ENCODE data around the gene POLR2E. TPM values are rescaled to one million over a fixed set of nuclear protein-coding genes. Genes with fewer than 3 reads are reported as not detected.

The POLR2E gene
- total RNA-seq, 1 donor from 2014 or later = 140 TPM

GRCh38 chr19:1140272-1141027 lies 45.3 kb upstream of the POLR2E start:
- Mint-ChIP-seq H3K4me3 (ENCODE audit: unreplicated experiment) (no peak overlapping the region), H3K4me1 (ENCODE audit: low read depth, unreplicated experiment) (peaks cover 12% of the 10 kb centered on the region), H3K27ac (ENCODE audit: unreplicated experiment) (no peak overlapping the region), H3K36me3 (ENCODE audit: unreplicated experiment) (peaks cover 16% of the 10 kb centered on the region), H3K9me3 (ENCODE audit: unreplicated experiment) (peaks cover 15% of the 10 kb centered on the region), H3K27me3 (ENCODE audit: unreplicated experiment) (peaks cover 15% of the 10 kb centered on the region)
- TF ChIP-seq CTCF (IDR thresholded peaks at IDR 0.05; ENCODE audit: partially characterized antibody, unreplicated experiment) = no peak
- no peak for DNase-seq

- no peak for DNase-seq
- no peak for TF ChIP-seq CTCF (IDR thresholded peaks at IDR 0.05; ENCODE audit: partially characterized antibody, unreplicated experiment)
- H3K4me1 Mint-ChIP-seq (ENCODE audit: low read depth, unreplicated experiment) = peaks cover 6% of the 10 kb centered on the region
- H3K27me3 Mint-ChIP-seq (ENCODE audit: unreplicated experiment) = peaks cover 10% of the 10 kb centered on the region
- H3K27ac Mint-ChIP-seq (ENCODE audit: unreplicated experiment) = no peak overlapping the region
- H3K4me3 Mint-ChIP-seq (ENCODE audit: unreplicated experiment) = no peak overlapping the region
- peaks cover 9% of the 10 kb centered on the region for H3K36me3 Mint-ChIP-seq (ENCODE audit: unreplicated experiment)
- peaks cover 15% of the 10 kb centered on the region for H3K9me3 Mint-ChIP-seq (ENCODE audit: unreplicated experiment)
These were observed 44.0 kb upstream of the POLR2E start for GRCh38 chr19:1139126-1139525.

- TF ChIP-seq CTCF (IDR thresholded peaks at IDR 0.05; ENCODE audit: partially characterized antibody, unreplicated experiment) = no peak
- Mint-ChIP-seq H3K27ac (ENCODE audit: unreplicated experiment) (no peak overlapping the region), H3K9me3 (ENCODE audit: unreplicated experiment) (peaks cover 12% of the 10 kb centered on the region), H3K4me3 (ENCODE audit: unreplicated experiment) (no peak overlapping the region), H3K36me3 (ENCODE audit: unreplicated experiment) (peaks cover 5% of the 10 kb centered on the region), H3K4me1 (ENCODE audit: low read depth, unreplicated experiment) (peaks cover 6% of the 10 kb centered on the region), H3K27me3 (ENCODE audit: unreplicated experiment) (peaks cover 9% of the 10 kb centered on the region)
- no peak for DNase-seq
These were observed 42.9 kb upstream of the POLR2E start for GRCh38 chr19:1138121-1138520.

- Mint-ChIP-seq H3K9me3 (ENCODE audit: unreplicated experiment) (peaks cover 9% of the 10 kb centered on the region), H3K27ac (ENCODE audit: unreplicated experiment) (peak overlapping the region; percentile 79), H3K4me1 (ENCODE audit: low read depth, unreplicated experiment) (peaks cover 6% of the 10 kb centered on the region), H3K36me3 (ENCODE audit: unreplicated experiment) (peaks cover under 1% of the 10 kb centered on the region), H3K4me3 (ENCODE audit: unreplicated experiment) (peak overlapping the region; percentile 31), H3K27me3 (ENCODE audit: unreplicated experiment) (peaks cover 5% of the 10 kb centered on the region)
- DNase-seq = no peak
- TF ChIP-seq CTCF (IDR thresholded peaks at IDR 0.05; ENCODE audit: partially characterized antibody, unreplicated experiment) = no peak
These were observed 41.6 kb upstream of the POLR2E start for GRCh38 chr19:1136621-1137317.

- H3K36me3 Mint-ChIP-seq (ENCODE audit: unreplicated experiment) = no peaks in the 10 kb centered on the region
- DNase-seq = no peak
- H3K4me1 Mint-ChIP-seq (ENCODE audit: low read depth, unreplicated experiment) = peaks cover 6% of the 10 kb centered on the region
- H3K4me3 Mint-ChIP-seq (ENCODE audit: unreplicated experiment) = peak overlapping the region; percentile 31
- no peak overlapping the region for H3K27ac Mint-ChIP-seq (ENCODE audit: unreplicated experiment)
- peaks cover 5% of the 10 kb centered on the region for H3K27me3 Mint-ChIP-seq (ENCODE audit: unreplicated experiment)
- peaks cover 9% of the 10 kb centered on the region for H3K9me3 Mint-ChIP-seq (ENCODE audit: unreplicated experiment)
- no peak for TF ChIP-seq CTCF (IDR thresholded peaks at IDR 0.05; ENCODE audit: partially characterized antibody, unreplicated experiment)
These were observed 41.0 kb upstream of the POLR2E start for GRCh38 chr19:1136201-1136600.
